HG03060 (cell line): ENCODE data around the gene MACROH2A2.
"Not testable (repeated sequence)": the region's sequence is repeated elsewhere in the genome, so short reads cannot be mapped to it uniquely, and the experiment has no call there.

Experiments used
- ATAC-seq: cut with Tn5 transposase; IDR thresholded peaks from one replicate; pipeline ENCODE4 v1.9.1; 2021; ENCODE audit warnings: low read depth, moderate number of reproducible peaks; ENCODE audit not compliant: unreplicated experiment

MACROH2A2 gene

DNA sequence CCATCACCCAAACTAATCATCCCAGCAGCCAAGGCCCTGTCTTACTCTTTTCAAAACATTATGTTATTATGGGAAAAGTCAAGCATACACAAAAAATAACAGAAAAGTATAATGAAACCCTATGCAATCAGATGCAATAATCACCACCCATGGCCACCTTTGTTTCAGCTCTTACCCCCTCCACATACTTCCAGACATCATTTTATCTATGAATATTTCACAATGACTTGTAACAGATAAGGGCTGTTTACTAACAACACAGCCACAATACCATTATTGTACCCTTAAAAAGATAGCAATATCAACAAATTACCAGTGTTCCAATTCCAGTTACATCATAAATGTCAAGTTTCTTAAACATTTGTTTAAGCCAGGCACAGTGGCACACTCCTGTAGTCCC lies 44.8 kb downstream of the MACROH2A2 start:
- ATAC-seq: no peak

DNA sequence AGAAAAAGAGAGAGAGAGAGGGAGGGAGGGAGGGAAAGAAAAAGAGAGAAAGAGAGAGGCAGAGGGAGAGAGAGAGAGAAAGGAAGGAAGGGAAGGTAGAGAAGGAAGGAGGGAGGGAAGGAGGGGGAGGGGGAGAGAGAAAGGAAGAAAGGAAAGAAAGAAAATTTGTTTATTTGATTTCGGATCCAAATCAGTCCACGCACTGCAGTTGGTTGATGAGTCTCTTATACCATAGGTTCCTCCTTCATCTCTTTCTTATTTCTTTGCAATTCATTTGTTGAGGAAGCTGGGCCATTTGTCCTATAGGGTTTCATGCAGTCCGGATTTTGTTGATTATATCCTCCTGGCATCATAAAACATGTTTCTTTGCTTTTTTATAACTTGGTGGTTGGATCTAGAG lies 45.6 kb downstream of the MACROH2A2 start:
- no peak for ATAC-seq

DNA sequence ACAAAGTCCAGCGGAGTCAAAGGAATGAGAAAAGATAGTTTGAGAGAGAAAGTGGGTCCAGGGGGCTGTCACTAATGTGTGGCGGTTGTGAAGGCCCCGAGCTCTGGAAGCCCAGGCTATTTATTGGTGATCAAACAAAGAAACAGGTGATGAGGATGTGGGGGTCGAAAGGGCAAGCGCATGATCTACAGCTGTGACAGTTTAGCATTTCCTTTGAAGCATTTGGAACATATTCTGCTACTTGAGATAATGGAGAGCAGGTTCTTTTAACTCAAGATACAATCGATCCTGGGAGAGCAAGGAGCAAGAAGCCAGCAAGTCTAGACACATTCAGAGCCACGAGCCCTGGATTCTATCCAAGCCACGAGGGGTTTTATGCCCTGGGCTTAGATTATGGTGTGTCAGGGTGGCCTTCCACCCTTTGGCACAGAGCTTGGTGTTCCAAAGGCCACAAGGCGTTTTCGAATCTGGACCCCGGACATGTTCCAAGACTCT lies 48.5 kb downstream of the MACROH2A2 start:
- not testable (repeated sequence) for ATAC-seq

DNA sequence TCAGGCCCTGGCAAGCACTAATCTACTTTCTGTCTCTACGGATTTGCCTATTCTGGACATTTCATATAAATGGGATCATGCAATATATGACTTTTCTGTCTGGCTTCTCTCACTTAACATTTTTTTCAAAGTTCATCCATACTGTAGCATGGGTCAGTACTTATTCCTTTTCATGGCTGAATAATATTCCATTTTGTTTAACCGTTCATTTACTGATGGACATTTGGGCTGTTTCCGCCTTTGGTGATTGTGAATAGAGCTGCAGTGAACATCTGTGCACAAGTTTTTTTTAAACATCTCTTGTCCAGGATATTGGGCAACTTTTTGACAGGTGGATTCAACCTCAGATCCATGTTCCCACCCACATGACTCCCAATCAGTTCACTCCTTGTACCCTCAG lies 49.0 kb downstream of the MACROH2A2 start:
- no peak for ATAC-seq

DNA sequence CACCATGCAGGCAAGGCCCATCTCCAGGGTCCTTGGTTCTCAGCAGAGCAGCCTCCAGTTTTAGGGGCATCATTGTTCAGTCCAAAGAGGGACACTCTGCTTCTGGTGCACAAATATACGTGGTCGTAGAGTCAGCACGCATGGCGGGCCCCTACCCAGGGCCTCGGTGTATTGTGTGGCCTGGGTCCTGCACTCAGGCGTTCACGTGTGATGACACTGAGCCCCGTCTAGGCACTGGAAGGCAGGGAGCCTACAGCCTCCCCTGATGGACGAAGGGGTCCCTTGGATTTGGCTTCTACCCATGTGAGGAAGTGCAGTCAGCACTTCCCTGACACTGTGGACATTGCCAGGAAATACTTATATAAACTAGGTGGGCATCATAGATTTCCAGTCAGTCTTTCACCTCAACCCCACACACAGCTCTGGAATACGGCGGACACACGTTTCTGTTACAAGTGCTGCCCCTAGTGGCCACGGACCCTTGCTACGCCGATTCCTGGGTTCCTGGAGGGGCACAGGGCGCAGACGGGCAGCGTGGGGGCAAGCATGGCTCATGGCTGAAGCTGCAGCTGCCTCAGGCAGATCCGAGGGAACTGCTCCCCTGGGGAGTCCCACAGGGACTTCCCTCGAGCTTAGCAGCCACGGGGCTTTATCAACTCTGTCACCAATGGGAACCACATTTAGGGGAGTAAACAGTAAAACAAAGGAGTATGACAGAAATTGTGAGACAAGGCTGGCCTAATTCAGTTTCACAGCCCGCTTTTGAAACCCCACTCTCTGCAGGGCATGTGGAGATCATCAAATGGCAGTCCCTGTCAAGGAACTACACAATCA lies 54.5 kb downstream of the MACROH2A2 start:
- no peak for ATAC-seq

DNA sequence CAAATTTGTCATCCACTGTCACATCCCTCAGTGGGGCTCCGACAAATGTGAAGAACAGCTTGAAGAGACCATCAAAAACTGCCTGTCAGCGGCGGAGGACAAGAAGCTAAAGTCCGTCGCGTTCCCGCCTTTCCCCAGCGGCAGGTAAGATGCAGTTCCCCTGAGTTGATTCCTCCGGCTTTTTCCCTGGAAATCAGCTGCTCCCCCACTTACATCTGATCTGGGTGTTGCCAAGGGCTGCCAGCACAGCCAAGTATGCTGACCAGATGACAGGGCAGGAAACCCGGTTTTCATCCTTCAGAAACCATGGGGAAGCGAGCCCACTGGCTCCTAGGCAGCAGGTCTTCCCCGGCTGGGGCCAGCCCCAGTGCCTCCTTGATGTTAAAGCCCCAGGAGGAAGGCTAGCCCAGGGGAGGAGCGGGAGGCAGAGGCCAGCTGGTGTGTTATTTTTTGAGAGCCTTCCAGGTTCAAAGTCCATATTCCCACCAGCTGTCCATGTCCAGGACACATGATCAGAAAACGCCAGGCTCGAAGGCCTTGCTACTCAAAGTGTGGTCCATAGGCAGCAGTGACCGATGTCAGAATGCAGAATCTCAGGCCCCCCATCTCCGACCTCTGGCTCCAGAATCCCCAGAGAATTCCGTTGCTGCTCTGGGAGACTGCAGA lies 56.6 kb downstream of the MACROH2A2 start:
- no peak for ATAC-seq

DNA sequence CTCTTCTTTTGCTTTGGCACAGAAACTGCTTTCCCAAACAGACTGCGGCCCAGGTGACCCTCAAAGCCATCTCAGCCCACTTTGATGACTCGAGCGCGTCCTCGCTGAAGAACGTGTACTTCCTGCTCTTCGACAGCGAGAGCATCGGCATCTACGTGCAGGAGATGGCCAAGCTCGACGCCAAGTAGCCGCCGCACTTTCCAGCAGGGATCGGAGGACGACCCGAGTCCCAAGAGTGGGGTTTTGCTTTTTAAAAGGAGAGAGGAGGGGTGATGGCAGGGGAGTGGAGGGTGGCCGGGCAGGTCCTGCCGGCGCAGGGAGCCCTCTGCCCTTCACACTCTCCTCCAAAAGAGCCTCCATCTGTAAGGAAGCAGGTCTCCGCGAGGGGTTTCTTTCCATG lies 58.9 kb downstream of the MACROH2A2 start:
- ATAC-seq: no peak

DNA sequence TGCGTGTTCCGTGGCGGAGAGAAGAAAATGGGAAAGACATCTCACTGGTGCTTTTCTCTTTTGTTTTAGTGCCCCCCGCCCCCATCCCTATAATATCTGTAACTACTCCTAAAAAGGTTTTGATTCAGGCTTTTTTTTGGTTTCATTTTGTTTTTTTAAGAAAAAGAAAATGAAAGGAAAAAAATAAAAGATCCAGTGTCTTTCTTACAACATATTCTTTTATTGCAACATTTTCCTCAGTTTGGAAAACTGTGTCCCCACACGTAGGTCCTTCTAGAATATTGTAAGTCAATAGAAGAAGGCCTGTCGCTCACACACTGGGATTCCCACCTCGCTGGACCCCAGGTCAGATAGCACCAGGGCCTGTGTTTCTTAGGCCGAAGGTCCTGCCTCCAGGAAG lies 59.4 kb downstream of the MACROH2A2 start:
- no peak for ATAC-seq

DNA sequence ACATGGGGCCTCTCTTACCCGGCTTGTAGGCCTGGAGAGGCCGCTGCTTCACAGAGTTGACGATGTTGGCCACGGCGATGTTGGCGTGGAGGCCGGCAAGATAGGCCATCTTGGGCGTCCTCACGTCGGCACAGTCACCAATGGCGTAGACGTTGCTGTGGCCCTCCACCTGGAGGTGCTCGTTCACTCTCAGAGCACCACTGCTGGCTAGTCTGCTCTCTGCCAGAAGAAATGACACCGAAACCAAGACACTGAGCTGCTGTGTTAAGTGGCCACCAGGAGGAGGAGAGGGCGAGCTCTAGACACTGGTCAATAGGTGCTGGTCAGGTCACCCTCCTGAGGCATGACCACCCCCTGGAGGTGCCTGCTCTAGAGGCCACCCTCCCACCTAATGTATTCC lies 62.3 kb downstream of the MACROH2A2 start:
- no peak for ATAC-seq

DNA sequence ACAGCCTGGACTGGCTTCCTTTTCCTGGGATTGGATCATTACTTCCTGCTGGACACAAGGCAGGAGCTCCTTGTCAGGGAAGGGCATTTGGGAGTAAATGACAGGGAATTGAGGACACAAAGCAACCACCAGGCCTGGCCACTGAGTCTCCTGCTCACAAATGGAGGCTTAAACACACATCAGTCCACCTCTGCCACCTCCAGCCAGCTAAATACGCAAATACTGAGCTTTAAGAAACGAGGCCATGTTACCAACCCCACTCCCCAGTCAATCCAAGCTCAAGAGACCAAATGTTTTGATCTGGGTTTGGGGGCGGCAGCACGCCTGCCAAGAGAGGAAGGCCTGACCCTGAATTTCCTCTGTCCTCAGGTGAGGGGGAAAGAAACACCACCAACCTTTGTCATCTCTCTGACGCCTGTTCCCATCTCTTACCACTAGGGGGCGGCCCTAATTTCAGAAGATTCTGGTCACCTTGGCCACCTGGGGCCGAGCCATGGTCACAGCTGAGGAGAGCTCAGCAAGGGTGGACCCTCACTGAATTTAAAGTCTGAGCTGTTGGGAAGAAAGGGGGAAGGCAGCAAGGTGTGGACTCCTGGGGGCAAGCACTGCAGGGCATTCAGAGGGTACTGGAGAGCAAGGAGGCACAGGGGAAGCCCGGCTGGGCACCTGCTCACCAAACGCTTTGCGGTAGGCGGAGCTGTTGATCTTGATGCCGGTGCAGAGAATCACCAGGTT lies 63.5 kb downstream of the MACROH2A2 start:
- ATAC-seq: no peak

DNA sequence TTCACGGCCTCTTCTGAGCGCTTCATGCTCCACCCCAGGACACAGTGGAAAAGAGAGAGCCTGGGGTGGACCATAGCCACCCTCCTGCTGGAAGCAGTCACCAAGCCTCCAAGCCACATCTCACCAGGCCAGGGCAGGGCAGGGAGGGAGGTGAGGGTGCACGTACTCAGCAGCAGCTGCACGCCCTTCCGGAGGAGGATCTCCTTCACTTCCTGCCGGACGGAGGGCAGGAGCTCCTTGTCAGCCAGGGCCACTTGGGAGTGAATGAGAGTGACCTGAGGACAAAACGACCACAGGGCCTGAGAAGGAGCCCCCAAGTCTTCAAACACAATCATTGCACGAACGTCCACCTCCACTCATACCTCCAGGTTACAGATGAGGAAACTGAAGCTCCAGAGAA lies 65.0 kb downstream of the MACROH2A2 start:
- ATAC-seq: no peak

DNA sequence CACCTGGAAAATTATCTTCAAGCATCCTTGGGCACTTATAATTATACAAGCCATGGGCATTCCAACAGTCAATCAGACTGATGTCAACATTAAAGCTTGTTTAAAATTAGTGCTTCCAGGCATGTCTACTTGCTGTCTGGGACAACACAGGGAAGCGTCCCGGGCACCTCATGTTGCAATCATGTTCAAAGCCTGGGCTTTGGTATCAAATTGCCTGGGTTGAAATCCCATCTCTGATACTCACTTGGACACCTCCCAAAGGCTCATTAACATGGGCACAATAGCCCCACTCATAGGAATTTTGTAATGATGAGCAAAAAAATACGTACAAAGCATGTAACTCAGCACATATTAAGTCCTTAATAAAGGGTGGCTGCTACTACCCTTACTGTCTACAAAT lies 65.5 kb downstream of the MACROH2A2 start:
- ATAC-seq: no peak

DNA sequence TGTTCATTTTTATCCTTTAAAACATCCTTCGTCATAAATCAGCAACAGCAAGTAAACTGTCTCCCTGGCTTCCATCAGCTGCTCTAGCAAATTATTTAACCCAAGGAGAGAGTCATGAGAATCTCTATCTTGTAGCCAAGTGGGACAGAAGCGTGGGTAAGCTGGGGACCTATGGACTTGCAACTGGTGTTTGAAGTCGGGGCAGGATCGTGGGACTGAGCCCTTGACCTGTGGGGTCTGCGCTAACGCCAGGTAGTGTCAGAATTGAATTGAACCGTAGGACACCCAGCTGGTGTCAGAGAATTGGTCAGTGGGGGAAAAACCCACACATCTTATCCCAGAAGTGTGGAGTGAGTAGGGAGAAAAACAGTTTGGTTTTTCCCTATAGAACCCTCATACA lies 66.6 kb downstream of the MACROH2A2 start:
- ATAC-seq: no peak

DNA sequence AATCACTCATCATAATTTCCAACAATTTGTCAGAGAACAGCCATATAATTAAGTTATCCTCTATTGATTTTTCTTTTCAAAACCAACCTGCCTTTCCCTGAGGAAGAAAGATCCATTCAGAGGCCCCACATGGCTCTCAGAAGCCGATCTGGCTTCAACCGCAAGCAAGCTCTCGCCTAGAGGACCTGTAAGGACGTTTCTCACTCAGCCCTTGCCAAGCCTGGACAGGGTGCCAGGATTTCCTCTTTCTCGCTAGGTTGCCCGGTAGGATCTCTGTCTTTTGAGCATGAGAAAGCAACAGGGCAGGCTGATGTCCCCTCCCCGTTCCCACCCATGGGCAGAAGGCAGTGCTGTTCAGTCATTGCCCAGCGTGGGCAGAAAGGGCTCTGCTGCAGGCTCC lies 67.0 kb downstream of the MACROH2A2 start:
- no peak for ATAC-seq

DNA sequence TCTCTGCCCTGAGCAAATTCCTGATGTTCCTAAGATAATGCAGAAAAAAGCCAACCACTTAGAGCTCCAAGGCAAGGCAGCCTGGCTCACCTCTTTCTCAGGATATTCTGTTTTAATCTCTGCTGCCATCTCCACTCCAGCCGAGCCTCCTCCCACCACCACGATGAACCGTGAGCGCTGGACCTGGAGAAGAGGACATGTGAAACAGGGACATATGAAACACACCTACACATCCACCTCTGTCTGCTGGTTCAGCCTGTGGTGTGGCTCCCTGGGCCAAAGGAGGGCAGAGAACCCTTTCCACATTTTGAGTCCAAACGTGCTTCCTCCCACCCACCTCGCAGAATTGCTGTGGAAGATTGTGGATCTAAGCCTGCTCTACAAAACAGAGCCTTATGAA lies 67.8 kb downstream of the MACROH2A2 start:
- no peak for ATAC-seq

DNA sequence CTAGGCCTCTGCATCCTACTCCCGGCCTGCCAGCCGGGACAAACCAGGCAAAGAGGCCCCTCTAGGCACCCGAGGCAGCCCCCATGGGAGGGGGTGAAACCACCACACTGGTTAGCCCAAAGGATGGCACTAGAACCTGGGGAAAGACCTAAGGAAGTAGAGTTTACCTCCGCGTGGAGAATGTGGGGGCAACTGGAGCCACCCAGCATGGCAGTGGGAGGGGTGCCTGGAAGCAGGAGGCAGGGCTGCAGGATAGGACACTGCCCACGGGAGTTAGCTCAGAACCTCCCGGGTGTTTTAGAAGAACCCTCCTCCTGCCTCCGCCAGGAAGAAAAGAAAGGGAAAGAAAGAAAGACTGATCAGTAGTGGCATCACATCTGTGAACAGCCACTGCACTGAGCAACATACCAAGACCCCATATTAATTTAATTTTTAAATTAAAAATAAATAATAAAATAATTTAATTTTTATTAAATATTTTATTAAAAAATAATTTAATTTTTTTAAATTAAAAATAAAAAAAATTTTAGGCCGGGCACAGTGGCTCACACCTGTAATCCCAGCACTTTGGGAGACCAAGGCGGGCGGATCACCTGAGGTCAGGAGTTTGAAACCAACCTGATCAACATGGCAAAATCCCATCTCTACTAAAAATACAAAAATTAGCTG lies 68.8 kb downstream of the MACROH2A2 start:
- ATAC-seq: no peak

DNA sequence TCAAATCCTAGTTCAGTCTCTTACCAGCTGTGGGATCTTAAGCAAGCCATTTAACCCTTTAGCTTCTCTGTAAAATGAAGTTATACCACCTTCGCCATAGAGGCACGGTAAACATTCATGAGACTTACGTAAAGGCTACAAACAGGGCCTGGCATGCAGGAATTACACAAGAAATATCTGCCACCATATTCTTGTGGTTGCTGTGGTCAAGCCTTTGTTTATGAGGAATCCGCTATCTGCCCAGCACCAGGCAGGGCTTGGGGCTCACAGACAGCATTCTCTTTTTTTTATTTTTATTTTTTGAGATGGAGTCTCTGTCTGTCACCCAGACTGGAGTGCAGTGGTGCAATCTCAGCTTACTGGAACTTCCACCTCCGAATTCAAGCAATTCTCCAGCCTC lies 70.1 kb downstream of the MACROH2A2 start:
- no peak for ATAC-seq

DNA sequence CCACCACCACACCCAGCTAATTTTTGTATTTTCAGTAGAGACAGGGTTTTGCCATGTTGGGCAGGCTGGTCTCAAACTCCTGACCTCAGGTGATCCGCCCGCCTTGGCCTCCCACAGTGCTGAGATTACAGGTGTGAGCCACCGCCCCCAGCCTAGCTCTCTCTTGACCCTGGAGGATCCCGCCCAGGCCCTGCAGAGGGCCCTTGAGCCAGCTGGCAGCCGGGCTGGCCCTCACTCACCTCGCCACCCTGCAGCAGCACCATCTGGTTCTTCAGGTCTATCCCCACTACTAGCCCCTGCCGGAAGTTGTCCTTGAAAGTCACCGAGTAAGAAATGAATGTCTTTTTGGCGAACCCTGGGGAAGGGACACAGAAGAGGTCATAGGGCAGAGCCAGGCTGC lies 70.5 kb downstream of the MACROH2A2 start:
- ATAC-seq: not testable (repeated sequence)

DNA sequence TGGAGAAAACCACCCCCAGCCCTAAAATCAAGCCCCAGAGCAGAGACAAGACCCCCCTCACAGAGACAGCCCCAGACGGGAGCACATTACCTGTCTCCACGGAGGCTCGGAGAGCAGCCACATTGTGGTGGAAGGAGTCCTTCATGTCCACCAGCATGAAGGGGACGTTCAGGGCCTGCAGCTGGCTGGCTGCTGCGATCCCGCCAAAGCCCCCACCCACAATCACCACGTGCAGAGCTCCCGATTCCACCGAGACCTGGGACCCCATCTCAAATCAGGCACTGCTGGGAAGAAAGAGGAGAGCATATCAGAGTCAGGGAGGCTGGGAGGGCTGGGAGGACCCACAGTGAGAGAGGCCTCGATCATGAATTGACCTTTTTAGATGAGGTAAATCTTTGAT lies 71.2 kb downstream of the MACROH2A2 start:
- no peak for ATAC-seq

DNA sequence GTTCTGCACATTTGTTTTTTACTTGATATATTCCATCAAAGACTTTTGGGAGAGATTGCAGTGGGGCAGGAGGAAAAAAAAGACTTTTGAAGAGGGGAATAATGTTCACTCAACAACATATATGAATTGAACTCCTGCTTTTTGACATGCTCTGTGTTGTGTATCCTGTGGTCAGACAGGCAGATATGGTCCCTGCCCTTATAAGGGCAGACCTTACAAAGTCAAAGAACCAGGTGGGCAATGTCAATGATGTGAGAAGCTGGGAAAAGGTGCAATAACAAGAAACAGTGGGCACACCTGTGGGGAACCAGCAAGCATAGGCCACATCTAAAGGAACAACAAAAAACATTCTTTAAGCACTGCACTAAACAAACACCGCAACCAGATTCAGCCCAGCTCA lies 71.8 kb downstream of the MACROH2A2 start:
- ATAC-seq: no peak

DNA sequence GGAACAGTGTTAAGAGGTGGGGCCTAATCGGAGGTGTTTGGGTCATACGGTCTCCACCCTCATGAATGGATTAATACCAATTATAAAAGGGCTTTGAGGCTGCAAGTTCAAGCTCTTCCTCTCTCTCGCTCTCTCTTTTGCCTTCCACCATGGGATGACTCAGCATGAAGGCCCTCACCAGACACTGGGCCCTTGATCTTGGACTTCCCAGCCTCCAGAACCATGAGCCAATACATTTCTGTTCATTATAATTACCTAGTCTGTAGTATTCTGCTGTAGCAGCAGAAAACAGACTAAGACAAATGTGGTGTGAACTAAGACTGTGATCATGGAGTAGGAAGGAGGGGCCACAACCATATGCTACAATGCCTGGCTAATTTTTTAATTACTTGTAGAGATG lies 72.3 kb downstream of the MACROH2A2 start:
- ATAC-seq: no peak
